ENCODE results near the gene MACROD1. TPM values are rescaled to one million over a fixed set of nuclear protein-coding genes. Genes with fewer than 3 reads are reported as not detected.

MACROD1 gene
- total RNA-seq, 1 experiment from 2014 or later = not detected

DNA sequence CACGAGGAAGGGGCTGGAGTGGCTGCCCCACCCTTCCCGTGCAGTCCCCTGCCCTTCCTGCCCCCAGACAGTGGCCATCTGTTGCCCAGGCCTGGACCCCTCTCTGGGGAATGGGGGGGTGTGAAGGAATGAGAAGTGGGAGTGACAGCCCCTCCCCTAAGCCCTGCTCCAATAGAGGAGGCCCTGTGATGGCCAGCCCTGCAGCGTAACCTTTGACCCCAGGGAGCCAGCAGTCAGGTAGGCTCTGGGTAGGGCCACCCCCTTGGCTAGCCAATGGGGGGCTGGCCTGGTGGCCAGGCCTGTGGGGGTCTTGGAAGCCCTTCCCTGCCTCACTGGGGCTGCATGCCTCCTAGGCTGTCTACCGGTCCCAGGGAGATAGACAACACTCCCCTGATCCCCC, 123.6 kb downstream of the MACROD1 start:
- Histone ChIP-seq H3K4me2 (ENCODE audit: low read depth, low read length, poor library complexity, severe bottlenecking) (no peak overlapping the region), H3K79me2 (ENCODE audit: low read length) (no peaks in the 10 kb centered on the region)

DNA sequence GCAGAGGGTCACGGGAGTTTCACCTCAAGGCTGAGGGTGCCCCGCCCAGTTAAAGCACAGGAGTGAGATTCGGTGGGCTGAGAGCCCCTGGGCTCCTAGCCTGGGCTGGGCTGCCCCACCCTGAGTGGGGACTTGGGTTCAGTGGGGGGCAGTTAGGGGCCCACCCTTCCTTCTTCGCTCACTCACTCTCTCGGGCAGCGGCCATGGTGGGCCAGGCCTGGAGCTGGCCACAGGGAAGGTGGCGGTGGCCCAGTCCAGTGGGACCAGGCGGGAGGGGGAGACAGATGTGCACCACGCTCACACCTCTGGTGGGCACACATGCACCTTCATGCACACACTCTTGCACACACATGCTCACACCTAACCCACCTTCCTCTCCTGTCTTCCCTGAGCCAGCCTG, 124.1 kb downstream of the MACROD1 start:
- H3K9me3 ChIP-seq (ENCODE audit: low read length) = no peaks in the 10 kb centered on the region
- no peaks in the 10 kb centered on the region for H3K27me3 ChIP-seq (ENCODE audit: low read length)
- no peak overlapping the region for H3K4me3 ChIP-seq (ENCODE audit: low read length)
- no peaks in the 10 kb centered on the region for H3K4me1 ChIP-seq (ENCODE audit: low read length)
- H3K27ac ChIP-seq (ENCODE audit: low read length) = no peak overlapping the region
- no peak overlapping the region for H3K9ac ChIP-seq (ENCODE audit: low read length)
- no peaks in the 10 kb centered on the region for H3K36me3 ChIP-seq (ENCODE audit: insufficient read depth, low read length)
- no peaks in the 10 kb centered on the region for H3K79me2 ChIP-seq (ENCODE audit: low read length)
- H3K4me2 ChIP-seq (ENCODE audit: low read depth, low read length, poor library complexity, severe bottlenecking) = no peak overlapping the region
- no peak for DNase-seq
- H3K9me2 ChIP-seq (replicated peaks; ENCODE audit: insufficient read depth, low read length) = no peaks in the 10 kb centered on the region
- no peaks in the 10 kb centered on the region for H4K20me1 ChIP-seq (ENCODE audit: insufficient read depth, low read depth, low read length)
- H2AFZ ChIP-seq (ENCODE audit: low read length) = no peak overlapping the region

More for the DNA sequence above, 123.6 kb downstream of the MACROD1 start:
- no peaks in the 10 kb centered on the region for H3K9me2 ChIP-seq (replicated peaks; ENCODE audit: insufficient read depth, low read length)
- no peak overlapping the region for H3K9ac ChIP-seq (ENCODE audit: low read length)
- no peaks in the 10 kb centered on the region for H3K27me3 ChIP-seq (ENCODE audit: low read length)
- H3K4me3 ChIP-seq (ENCODE audit: low read length) = no peak overlapping the region
- H4K20me1 ChIP-seq (ENCODE audit: insufficient read depth, low read depth, low read length) = no peaks in the 10 kb centered on the region
- H3K4me1 ChIP-seq (ENCODE audit: low read length) = no peaks in the 10 kb centered on the region
- H3K27ac ChIP-seq (ENCODE audit: low read length) = no peak overlapping the region
- no peaks in the 10 kb centered on the region for H3K9me3 ChIP-seq (ENCODE audit: low read length)
- H2AFZ ChIP-seq (ENCODE audit: low read length) = no peak overlapping the region
- no peak for DNase-seq
- H3K36me3 ChIP-seq (ENCODE audit: insufficient read depth, low read length) = no peaks in the 10 kb centered on the region

DNA sequence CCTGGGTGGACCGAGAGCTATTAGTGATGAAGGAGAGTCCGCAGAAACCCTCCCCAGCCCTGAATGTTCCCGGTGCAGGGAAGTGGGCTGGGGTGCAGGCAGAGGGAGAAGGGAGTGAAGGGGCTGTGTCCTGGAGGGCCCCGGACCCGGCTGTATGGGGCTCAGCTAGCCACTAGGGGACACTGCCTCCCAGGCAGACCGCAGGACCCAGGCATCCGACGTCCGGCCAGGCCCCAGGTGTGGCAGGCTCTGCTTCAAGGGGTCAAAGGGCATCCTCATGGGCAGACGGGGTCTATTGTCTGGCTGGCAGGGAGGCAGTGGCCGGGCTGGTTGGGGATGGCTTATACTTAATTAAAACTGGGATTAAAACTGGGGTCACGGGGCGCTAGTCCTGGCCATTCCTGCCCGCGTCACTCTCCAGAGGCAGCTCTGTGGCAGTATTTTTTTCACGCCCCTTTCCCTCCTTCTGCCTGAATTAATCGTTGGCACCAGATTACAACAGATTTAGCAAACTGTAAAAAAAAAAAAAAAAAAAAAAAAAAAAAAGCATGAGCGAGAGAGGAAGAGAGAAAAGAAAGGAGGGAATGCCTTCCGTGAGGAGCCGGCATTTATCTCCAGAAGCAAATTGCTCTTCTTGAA, 125.1 kb downstream of the MACROD1 start:
- Histone ChIP-seq H3K4me3 (ENCODE audit: low read length) (no peak overlapping the region), H3K9me3 (ENCODE audit: low read length) (no peaks in the 10 kb centered on the region), H2AFZ (ENCODE audit: low read length) (no peak overlapping the region), H3K27me3 (ENCODE audit: low read length) (no peaks in the 10 kb centered on the region), H3K9me2 (replicated peaks; ENCODE audit: insufficient read depth, low read length) (no peaks in the 10 kb centered on the region), H3K27ac (ENCODE audit: low read length) (no peak overlapping the region), H3K4me2 (ENCODE audit: low read depth, low read length, poor library complexity, severe bottlenecking) (no peak overlapping the region), H3K36me3 (ENCODE audit: insufficient read depth, low read length) (no peaks in the 10 kb centered on the region), H3K79me2 (ENCODE audit: low read length) (no peaks in the 10 kb centered on the region), H3K4me1 (ENCODE audit: low read length) (no peaks in the 10 kb centered on the region), H4K20me1 (ENCODE audit: insufficient read depth, low read depth, low read length) (no peaks in the 10 kb centered on the region), H3K9ac (ENCODE audit: low read length) (no peak overlapping the region)
- peak; percentile 64 for DNase-seq

DNA sequence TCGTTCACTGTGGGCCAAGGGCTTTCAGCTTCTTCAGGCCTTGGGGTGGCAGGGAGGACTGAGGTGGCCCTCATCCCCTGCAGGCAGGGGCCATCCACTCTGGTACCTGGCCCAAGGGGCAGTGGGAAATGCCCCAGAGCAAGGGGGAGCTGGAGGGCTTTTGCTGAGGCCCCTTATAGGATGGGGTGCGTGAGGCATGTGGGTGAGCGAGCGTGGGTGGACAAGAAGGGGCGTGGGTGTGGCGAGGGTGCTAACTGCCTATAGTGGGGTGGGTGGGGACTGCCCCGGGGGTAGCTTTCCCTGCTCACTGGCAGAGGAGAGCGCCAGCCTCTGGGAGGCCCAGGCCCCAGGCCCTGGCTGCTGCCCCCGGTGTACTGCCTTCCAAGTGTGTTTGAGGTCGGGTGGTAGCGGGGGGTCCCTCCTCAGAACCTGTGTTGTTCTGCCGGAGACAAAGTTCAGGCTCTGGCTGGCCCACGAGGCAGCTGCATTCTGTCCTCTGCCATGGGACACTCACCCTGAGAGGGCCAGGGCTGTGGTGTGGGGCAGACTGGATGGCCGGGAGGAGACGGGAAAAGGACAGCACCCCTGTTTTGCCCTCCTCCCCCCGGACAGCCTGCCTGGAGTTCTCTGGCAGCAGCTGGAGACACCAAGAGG, 126.8 kb downstream of the MACROD1 start:
- Histone ChIP-seq H2AFZ (ENCODE audit: low read length) (no peak overlapping the region), H3K9me2 (replicated peaks; ENCODE audit: insufficient read depth, low read length) (no peaks in the 10 kb centered on the region), H3K4me3 (ENCODE audit: low read length) (no peak overlapping the region), H3K9ac (ENCODE audit: low read length) (no peak overlapping the region), H3K27me3 (ENCODE audit: low read length) (no peaks in the 10 kb centered on the region), H3K9me3 (ENCODE audit: low read length) (no peaks in the 10 kb centered on the region), H3K36me3 (ENCODE audit: insufficient read depth, low read length) (no peaks in the 10 kb centered on the region), H3K27ac (ENCODE audit: low read length) (no peak overlapping the region), H4K20me1 (ENCODE audit: insufficient read depth, low read depth, low read length) (no peaks in the 10 kb centered on the region), H3K79me2 (ENCODE audit: low read length) (no peaks in the 10 kb centered on the region), H3K4me2 (ENCODE audit: low read depth, low read length, poor library complexity, severe bottlenecking) (no peak overlapping the region), H3K4me1 (ENCODE audit: low read length) (no peaks in the 10 kb centered on the region)
- DNase-seq = no peak

DNA sequence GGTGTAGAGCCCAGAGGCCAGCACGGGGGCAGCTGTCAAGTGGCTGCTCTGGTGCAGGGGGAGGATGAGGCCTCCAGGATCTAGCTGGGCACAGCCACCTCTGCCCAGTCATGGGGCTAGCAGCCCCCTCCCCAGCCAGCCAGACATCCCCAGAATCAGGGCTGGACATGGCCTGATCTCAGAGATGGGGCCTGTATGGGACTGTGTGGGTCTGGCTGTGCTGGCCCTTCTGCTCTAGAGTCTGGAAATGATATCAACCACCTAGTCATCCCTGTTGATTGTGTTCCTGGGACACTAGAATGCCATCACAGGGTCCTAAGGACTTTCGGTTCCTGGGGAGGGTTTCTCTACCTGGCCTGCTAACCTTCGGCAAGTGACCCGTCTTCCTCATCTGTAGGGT, 127.4 kb downstream of the MACROD1 start:
- Histone ChIP-seq H4K20me1 (ENCODE audit: insufficient read depth, low read depth, low read length) (no peaks in the 10 kb centered on the region), H3K36me3 (ENCODE audit: insufficient read depth, low read length) (no peaks in the 10 kb centered on the region), H3K4me3 (ENCODE audit: low read length) (no peak overlapping the region), H3K9me2 (replicated peaks; ENCODE audit: insufficient read depth, low read length) (no peaks in the 10 kb centered on the region), H3K27me3 (ENCODE audit: low read length) (no peaks in the 10 kb centered on the region), H3K9ac (ENCODE audit: low read length) (no peak overlapping the region), H3K27ac (ENCODE audit: low read length) (no peak overlapping the region), H3K79me2 (ENCODE audit: low read length) (no peaks in the 10 kb centered on the region), H2AFZ (ENCODE audit: low read length) (no peak overlapping the region), H3K4me2 (ENCODE audit: low read depth, low read length, poor library complexity, severe bottlenecking) (no peak overlapping the region), H3K4me1 (ENCODE audit: low read length) (no peaks in the 10 kb centered on the region), H3K9me3 (ENCODE audit: low read length) (no peaks in the 10 kb centered on the region)
- no peak for DNase-seq

DNA sequence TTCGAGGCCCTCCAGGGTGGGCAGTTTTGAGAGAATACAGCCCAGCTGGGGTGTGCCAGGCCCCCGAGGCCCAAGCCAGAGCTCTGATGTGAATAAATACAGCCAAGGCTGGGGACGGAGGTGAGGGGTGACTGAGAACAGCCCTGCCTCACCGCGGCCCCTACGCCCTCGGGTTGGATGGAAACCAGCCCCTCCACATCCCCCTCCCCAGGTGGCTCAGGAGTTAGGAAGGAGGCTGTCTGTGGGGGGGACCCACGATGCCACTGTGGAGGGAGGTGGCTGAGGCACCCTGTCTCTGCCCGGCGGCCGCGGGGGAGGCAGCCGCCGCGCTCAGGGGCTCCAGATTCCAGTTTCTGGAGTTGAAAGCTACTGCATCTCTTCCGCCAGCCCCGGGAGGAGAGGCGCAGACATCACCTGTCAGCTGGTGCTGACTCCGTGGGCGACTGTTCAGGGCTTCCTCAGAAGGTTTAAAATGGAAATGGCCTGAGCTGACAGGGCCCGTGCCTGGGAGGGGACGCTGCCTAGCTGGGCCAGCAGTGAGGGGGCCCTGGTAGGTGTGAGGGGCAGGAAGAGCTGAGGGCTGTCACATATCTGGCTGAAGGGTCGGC, 128.8 kb downstream of the MACROD1 start:
- Histone ChIP-seq H3K27me3 (ENCODE audit: low read length) (no peaks in the 10 kb centered on the region), H3K9ac (ENCODE audit: low read length) (no peak overlapping the region), H4K20me1 (ENCODE audit: insufficient read depth, low read depth, low read length) (no peaks in the 10 kb centered on the region), H3K4me1 (ENCODE audit: low read length) (no peaks in the 10 kb centered on the region), H3K9me3 (ENCODE audit: low read length) (no peaks in the 10 kb centered on the region), H3K79me2 (ENCODE audit: low read length) (no peaks in the 10 kb centered on the region), H3K9me2 (replicated peaks; ENCODE audit: insufficient read depth, low read length) (no peaks in the 10 kb centered on the region), H3K4me2 (ENCODE audit: low read depth, low read length, poor library complexity, severe bottlenecking) (no peak overlapping the region), H3K27ac (ENCODE audit: low read length) (no peak overlapping the region), H3K36me3 (ENCODE audit: insufficient read depth, low read length) (no peaks in the 10 kb centered on the region), H2AFZ (ENCODE audit: low read length) (no peak overlapping the region), H3K4me3 (ENCODE audit: low read length) (no peak overlapping the region)
- no peak for DNase-seq

DNA sequence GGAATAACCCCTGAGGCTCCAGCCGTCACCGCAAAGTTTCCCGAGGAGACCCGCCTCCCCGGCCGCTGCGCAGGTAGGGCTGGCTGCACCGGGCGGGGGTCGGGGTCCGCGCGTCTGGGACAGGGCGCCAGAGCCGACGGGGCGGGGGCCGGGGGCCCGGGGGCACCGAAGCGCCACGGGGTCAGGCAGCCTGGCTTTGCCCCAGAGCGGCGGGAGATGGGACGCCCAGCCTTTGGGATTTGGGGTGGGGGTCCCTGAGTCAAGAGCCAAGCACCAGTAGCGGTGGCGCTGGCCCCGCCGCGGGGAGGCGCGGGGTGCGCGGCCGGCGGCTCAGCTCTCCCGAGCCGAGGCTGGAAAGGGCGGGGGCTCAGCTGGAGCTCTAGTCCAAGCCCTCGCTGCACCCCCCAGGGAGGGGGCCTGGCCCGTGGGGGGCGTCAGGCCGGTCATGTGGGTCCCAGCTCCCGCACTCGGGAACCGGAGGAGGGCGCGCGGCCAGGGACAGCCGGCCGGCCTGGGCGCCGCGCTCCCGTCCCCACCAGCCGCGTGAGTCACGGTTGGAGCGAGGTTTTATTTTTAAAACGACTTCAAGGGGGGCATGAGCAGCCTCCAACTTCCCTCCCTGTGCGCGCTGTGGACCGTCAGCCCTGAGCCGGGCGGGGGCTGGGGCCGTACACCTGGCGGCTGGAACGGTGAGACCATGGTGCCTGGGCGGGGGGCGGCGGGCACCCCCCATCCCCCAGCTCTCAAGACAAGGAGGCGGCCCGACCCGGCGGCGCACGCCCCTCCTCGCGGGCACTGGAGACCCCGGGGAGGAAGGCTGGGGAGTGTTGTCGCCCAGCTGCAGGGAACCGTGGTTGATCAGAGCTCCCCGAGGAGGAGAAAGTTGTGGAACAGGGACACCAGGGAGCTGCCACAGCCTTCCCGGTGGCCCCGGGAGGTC, 129.6 kb downstream of the MACROD1 start:
- no peak overlapping the region for H3K27ac ChIP-seq (ENCODE audit: low read length)
- H3K9me2 ChIP-seq (replicated peaks; ENCODE audit: insufficient read depth, low read length) = no peaks in the 10 kb centered on the region
- H3K4me1 ChIP-seq (ENCODE audit: low read length) = no peaks in the 10 kb centered on the region
- no peaks in the 10 kb centered on the region for H3K9me3 ChIP-seq (ENCODE audit: low read length)
- no peaks in the 10 kb centered on the region for H4K20me1 ChIP-seq (ENCODE audit: insufficient read depth, low read depth, low read length)
- no peak for DNase-seq
- no peak overlapping the region for H3K4me2 ChIP-seq (ENCODE audit: low read depth, low read length, poor library complexity, severe bottlenecking)
- no peak overlapping the region for H3K9ac ChIP-seq (ENCODE audit: low read length)
- no peak overlapping the region for H2AFZ ChIP-seq (ENCODE audit: low read length)
- H3K4me3 ChIP-seq (ENCODE audit: low read length) = no peak overlapping the region
- no peaks in the 10 kb centered on the region for H3K36me3 ChIP-seq (ENCODE audit: insufficient read depth, low read length)
- no peaks in the 10 kb centered on the region for H3K79me2 ChIP-seq (ENCODE audit: low read length)
- no peaks in the 10 kb centered on the region for H3K27me3 ChIP-seq (ENCODE audit: low read length)

DNA sequence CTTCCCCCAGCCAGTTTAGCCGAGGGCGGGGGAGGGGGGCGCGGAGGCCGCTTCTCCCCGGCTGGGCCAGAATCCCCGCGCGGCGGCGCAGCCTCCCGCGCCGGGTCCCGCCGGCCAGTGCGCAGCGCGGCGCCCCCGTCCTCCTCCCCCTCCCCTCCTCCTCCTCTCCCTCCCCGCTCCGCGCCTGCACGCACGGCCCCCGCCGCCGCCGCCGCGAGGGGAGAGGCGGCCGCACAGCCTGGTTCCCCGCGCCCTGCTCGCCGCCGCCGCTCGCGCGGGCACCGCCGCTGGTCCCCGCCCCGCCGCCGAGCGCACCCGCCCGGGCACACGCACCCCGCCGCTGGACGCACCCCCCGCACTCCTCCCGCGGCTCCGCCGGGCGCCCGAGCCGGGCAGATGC, 130.3 kb downstream of the MACROD1 start, which contains the start of gene FLRT1:
Gene FLRT1 (plus strand): TSS at position 356 of the 400 bp plus-strand sequence. CDS start 80,337 bp downstream, outside the sequence.
- H3K9ac ChIP-seq (ENCODE audit: low read length) = no peak within 1 kb of the TSS

More for the DNA sequence above, 130.3 kb downstream of the MACROD1 start, which contains the start of gene FLRT1:
- Histone ChIP-seq H3K36me3 (ENCODE audit: insufficient read depth, low read length) (no peaks in the 10 kb centered on the region), H3K9me2 (replicated peaks; ENCODE audit: insufficient read depth, low read length) (no peaks in the 10 kb centered on the region), H3K4me2 (ENCODE audit: low read depth, low read length, poor library complexity, severe bottlenecking) (no peak within 1 kb of the TSS), H3K79me2 (ENCODE audit: low read length) (no peaks in the 10 kb centered on the region), H4K20me1 (ENCODE audit: insufficient read depth, low read depth, low read length) (no peaks in the 10 kb centered on the region), H3K27ac (ENCODE audit: low read length) (no peak within 1 kb of the TSS), H3K4me1 (ENCODE audit: low read length) (no peaks in the 10 kb centered on the region), H3K4me3 (ENCODE audit: low read length) (no peak within 1 kb of the TSS), H3K27me3 (ENCODE audit: low read length) (no peaks in the 10 kb centered on the region), H3K9me3 (ENCODE audit: low read length) (no peaks in the 10 kb centered on the region), H2AFZ (ENCODE audit: low read length) (no peak within 1 kb of the TSS)
- no peak for DNase-seq

Measured in Karpas-422 (cell line).